ENCODE results near the gene FXYD1.

DNA sequence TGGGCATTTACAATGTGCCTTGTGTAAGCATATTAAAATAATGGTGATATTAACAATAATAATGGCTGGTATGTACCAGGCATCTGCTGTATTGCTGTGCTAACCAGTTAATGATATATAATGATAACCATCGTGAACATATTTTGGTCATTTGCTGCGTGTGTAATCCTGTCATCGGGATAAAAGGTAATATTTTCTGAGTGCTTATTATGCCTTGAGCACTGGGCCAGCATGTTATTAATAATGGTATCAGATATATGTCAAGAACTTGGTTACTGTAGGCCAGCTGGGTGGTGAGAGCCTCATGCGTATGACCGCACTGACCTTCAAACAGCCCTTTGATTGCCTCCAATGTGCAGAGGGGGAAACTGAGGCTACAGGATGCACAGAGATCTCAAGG lies 45.2 kb upstream of the FXYD1 start:
- TF ChIP-seq, protein P1, sequence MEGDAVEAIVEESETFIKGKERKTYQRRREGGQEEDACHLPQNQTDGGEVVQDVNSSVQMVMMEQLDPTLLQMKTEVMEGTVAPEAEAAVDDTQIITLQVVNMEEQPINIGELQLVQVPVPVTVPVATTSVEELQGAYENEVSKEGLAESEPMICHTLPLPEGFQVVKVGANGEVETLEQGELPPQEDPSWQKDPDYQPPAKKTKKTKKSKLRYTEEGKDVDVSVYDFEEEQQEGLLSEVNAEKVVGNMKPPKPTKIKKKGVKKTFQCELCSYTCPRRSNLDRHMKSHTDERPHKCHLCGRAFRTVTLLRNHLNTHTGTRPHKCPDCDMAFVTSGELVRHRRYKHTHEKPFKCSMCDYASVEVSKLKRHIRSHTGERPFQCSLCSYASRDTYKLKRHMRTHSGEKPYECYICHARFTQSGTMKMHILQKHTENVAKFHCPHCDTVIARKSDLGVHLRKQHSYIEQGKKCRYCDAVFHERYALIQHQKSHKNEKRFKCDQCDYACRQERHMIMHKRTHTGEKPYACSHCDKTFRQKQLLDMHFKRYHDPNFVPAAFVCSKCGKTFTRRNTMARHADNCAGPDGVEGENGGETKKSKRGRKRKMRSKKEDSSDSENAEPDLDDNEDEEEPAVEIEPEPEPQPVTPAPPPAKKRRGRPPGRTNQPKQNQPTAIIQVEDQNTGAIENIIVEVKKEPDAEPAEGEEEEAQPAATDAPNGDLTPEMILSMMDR (IDR thresholded peaks at IDR 0.05) = no peak
- no peak for TF ChIP-seq EZH2 (IDR thresholded peaks at IDR 0.05)

Measured in neural progenitor cell (in vitro differentiated cells).